RWPE2 (cell line): ENCODE results near the gene MCRIP2.
A peak's percentile ranks its signal among the peaks of the same experiment; 100 is the strongest.

ENCODE experiments used
- ATAC-seq: fragments of 200-7000 bp; cut with Tn5 transposase; 3 replicates; pipeline ENCODE4 v1.9.1; 2021; ENCODE audit warnings: low read depth
- DNase-seq: peaks from one replicate; pipeline ENCODE4 v3.0.0-alpha.2; 2020; ENCODE audit warnings: low spot score
- H3K27ac ChIP-seq: fragments of 450-650 bp; 2 replicates; pipeline ENCODE4 v1.5.1; 2017; ENCODE audit warnings: mild to moderate bottlenecking; ENCODE audit not compliant: poor library complexity, severe bottlenecking
- H3K27me3 ChIP-seq: fragments of 250-450 bp; sonication (Bioruptor Pico); 2 replicates; pipeline ENCODE4 v1.5.1; 2021; ENCODE audit warnings: mild to moderate bottlenecking, moderate library complexity; ENCODE audit not compliant: insufficient read depth, poor library complexity, severe bottlenecking
- H3K36me3 ChIP-seq: fragments of 250-450 bp; sonication (Bioruptor Pico); 2 replicates; pipeline ENCODE4 v1.5.1; 2020; ENCODE audit warnings: low read depth, mild to moderate bottlenecking, moderate library complexity
- H3K4me1 ChIP-seq: fragments of 250-450 bp; sonication (Bioruptor Pico); 2 replicates; pipeline ENCODE4 v1.5.1; 2021; ENCODE audit warnings: mild to moderate bottlenecking, moderate library complexity; ENCODE audit not compliant: insufficient read depth, poor library complexity, severe bottlenecking
- H3K4me3 ChIP-seq: fragments of 250-450 bp; sonication (Bioruptor Pico); 2 replicates; pipeline ENCODE4 v1.5.1; 2021; ENCODE audit warnings: mild to moderate bottlenecking, moderate library complexity; ENCODE audit not compliant: severe bottlenecking
- H3K9me3 ChIP-seq: fragments of 250-450 bp; sonication (Bioruptor Pico); 2 replicates; pipeline ENCODE4 v1.5.1; 2021; ENCODE audit warnings: mild to moderate bottlenecking, moderate library complexity; ENCODE audit not compliant: severe bottlenecking
- CTCF ChIP-seq: fragments of 450-650 bp; IDR thresholded peaks from one replicate; pipeline ENCODE4 v1.5.1; 2017; ENCODE audit warnings: mild to moderate bottlenecking, moderate library complexity; ENCODE audit not compliant: poor library complexity, severe bottlenecking

The MCRIP2 gene

DNA sequence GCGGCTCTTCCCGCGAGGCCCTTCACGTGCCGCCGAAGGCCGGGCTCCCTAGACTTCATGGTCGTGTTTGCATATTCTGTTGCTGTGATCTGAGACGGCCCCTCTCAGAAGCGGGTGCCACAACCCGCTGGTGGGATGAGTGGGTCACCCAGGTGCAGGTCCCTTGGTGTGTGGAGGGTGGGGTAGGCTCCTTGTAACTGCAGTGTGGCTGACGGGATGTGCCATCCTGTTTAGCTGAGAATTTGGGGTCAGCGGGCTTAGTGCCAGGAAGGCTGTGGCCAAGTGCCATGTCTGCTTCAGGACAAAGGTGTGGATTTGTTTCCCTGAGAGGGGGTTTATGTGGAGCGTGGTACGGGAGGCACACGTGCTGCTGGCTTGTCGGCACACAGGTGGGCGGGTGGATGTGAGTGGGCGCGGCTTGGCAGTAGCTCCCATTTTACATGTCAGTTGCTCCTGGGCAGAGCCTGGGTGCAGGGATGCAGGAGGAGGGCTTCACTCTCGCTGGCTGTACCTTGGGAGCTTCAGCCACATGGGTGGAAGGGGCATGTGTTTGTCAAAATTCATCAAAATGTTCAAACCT, 20.0 kb upstream of the MCRIP2 start:
- H3K9me3 ChIP-seq: no peaks in the 10 kb centered on the region
- H3K4me3 ChIP-seq: no peak overlapping the region
- no peak for TF ChIP-seq CTCF
- H3K36me3 ChIP-seq: peaks cover 4% of the 10 kb centered on the region; the same call in 1 of the 2 replicates
- DNase-seq (no peak), ATAC-seq (peak; percentile 28)
- H3K27me3 ChIP-seq: no peaks in the 10 kb centered on the region
- peaks cover 17% of the 10 kb centered on the region for H3K4me1 ChIP-seq
- H3K27ac ChIP-seq: peak overlapping the region; percentile 48

DNA sequence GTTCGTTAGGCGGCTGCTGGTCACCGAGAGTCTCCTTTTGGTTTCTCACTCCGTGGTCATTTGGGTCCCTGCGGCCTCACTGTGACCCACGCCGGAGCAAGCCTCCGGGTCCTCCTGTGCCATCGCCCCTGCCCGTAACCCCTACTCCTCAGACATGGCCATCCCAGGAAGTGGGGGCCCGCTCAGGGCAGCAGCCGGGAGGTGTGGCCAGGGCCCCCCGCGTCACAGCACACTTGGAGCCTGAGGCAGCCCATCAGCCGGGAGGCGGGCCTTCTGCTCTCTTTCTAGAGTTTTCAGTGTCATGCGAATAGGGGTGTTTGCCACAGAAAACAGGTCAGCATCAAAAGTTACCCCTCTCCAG, 18.7 kb upstream of the MCRIP2 start:
- Histone ChIP-seq H3K4me1 (peaks cover 24% of the 10 kb centered on the region), H3K36me3 (peaks cover 10% of the 10 kb centered on the region), H3K9me3 (no peaks in the 10 kb centered on the region), H3K27ac (peak overlapping the region; percentile 48), H3K27me3 (no peaks in the 10 kb centered on the region), H3K4me3 (no peak overlapping the region)
- DNase-seq: no peak
- no peak for TF ChIP-seq CTCF
- no peak for ATAC-seq

DNA sequence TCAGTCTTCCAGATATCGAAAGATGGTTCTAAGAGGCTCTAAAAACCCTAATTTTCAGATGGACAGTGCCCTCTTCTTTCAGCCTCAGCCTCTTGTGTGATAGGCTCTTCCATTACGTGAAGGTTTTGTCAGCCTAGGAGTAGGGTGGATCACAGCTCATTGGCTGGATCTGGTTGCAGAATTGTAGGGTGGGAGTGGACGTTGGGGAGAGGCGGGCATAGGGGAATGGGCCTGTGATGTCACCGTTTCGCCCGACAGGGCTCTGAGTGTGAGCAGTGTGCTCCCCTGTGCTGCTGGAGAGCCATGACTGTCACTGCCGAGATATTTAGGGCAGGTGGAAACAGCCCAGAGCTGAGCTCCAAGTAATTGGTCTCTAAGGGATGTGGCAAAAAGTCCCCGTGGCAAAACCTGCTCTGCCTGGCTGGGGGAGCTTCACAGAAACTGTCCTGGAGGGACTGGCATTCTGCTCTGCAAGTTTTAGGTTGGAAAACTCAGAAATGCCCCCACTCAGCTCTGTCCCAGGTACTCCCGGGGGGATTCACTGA, 17.0 kb upstream of the MCRIP2 start:
- Histone ChIP-seq H3K27me3 (no peaks in the 10 kb centered on the region), H3K9me3 (no peaks in the 10 kb centered on the region), H3K27ac (no peak overlapping the region), H3K36me3 (peaks cover 10% of the 10 kb centered on the region), H3K4me3 (no peak overlapping the region), H3K4me1 (peaks cover 24% of the 10 kb centered on the region)
- no peak for TF ChIP-seq CTCF
- DNase-seq (no peak), ATAC-seq (no peak)

GRCh38 chr16:625117-625976, 16.3 kb upstream of the MCRIP2 start:
- no peak overlapping the region for H3K27ac ChIP-seq
- no peak for TF ChIP-seq CTCF
- no peak overlapping the region for H3K4me3 ChIP-seq
- peaks cover 24% of the 10 kb centered on the region for H3K4me1 ChIP-seq
- no peaks in the 10 kb centered on the region for H3K27me3 ChIP-seq
- H3K9me3 ChIP-seq: no peaks in the 10 kb centered on the region
- H3K36me3 ChIP-seq: peaks cover 10% of the 10 kb centered on the region
- peak; percentile 65 for DNase-seq
- no peak for ATAC-seq
